ENCODE measurements around the gene STON2. TPM values are rescaled to one million over a fixed set of nuclear protein-coding genes. Genes with fewer than 3 reads are reported as not detected.
A peak's percentile ranks its signal among the peaks of the same experiment; 100 is the strongest.

Gene STON2
- total RNA-seq, 1 experiment from 2014 or later = 23.5 TPM

GRCh38 chr14:81336009-81336408, 64.1 kb downstream of the STON2 start:
- H3K4me1 Mint-ChIP-seq (ENCODE audit: insufficient read depth, unreplicated experiment) = peaks cover 5% of the 10 kb centered on the region
- H3K27me3 Mint-ChIP-seq (ENCODE audit: insufficient read depth, unreplicated experiment) = no peaks in the 10 kb centered on the region
- no peak for DNase-seq (ENCODE audit: unreplicated experiment)
- POLR2A ChIA-PET = no interaction called here
- no peaks in the 10 kb centered on the region for H3K9me3 Mint-ChIP-seq (ENCODE audit: unreplicated experiment)
- CTCF ChIA-PET = interaction anchor here (0.5 kb wide), 2 partner anchors 31 to 64 kb away, joined by 3 read pairs; no protein-coding TSS in a partner anchor
- H3K36me3 Mint-ChIP-seq (ENCODE audit: insufficient read depth, unreplicated experiment) = no peaks in the 10 kb centered on the region
- intact Hi-C loops (cut with micrococcal nuclease) = no loop called here
- no peak overlapping the region for H3K4me3 Mint-ChIP-seq (ENCODE audit: unreplicated experiment)
- no TSS peak for BruUV-seq (replicated peaks)
- H3K27ac Mint-ChIP-seq (ENCODE audit: low read depth, unreplicated experiment) = no peak overlapping the region
- TF ChIP-seq CTCF (IDR thresholded peaks at IDR 0.05; ENCODE audit: unreplicated experiment) = no peak

- H3K27ac Mint-ChIP-seq (ENCODE audit: low read depth, unreplicated experiment) = no peak overlapping the region
- H3K4me3 Mint-ChIP-seq (ENCODE audit: unreplicated experiment) = no peak overlapping the region
- intact Hi-C loops (cut with micrococcal nuclease) = no loop called here
- H3K9me3 Mint-ChIP-seq (ENCODE audit: unreplicated experiment) = no peaks in the 10 kb centered on the region
- POLR2A ChIA-PET = interaction anchor here (0.8 to 1.4 kb wide), 5 partner anchors 10 to 68 kb away, joined by 3 to 5 read pairs (median 3); no protein-coding TSS in a partner anchor
- no TSS peak for BruUV-seq (replicated peaks)
- CTCF ChIA-PET = interaction anchor here (1.4 kb wide), 2 partner anchors 64 to 121 kb away, joined by 3 to 4 read pairs; no protein-coding TSS in a partner anchor
- no peak for DNase-seq (ENCODE audit: unreplicated experiment)
- H3K4me1 Mint-ChIP-seq (ENCODE audit: insufficient read depth, unreplicated experiment) = peaks cover 23% of the 10 kb centered on the region
- TF ChIP-seq CTCF (IDR thresholded peaks at IDR 0.05; ENCODE audit: unreplicated experiment) = no peak
- H3K27me3 Mint-ChIP-seq (ENCODE audit: insufficient read depth, unreplicated experiment) = no peaks in the 10 kb centered on the region
- no peaks in the 10 kb centered on the region for H3K36me3 Mint-ChIP-seq (ENCODE audit: insufficient read depth, unreplicated experiment)
Measured at GRCh38 chr14:81332725-81333124, 67.4 kb downstream of the STON2 start.

GRCh38 chr14:81331229-81332021, 68.7 kb downstream of the STON2 start:
- intact Hi-C loops (cut with micrococcal nuclease) = no loop called here
- Mint-ChIP-seq H3K27ac (ENCODE audit: low read depth, unreplicated experiment) (peak overlapping the region; percentile 84), H3K27me3 (ENCODE audit: insufficient read depth, unreplicated experiment) (no peaks in the 10 kb centered on the region), H3K9me3 (ENCODE audit: unreplicated experiment) (no peaks in the 10 kb centered on the region), H3K4me1 (ENCODE audit: insufficient read depth, unreplicated experiment) (peaks cover 23% of the 10 kb centered on the region), H3K4me3 (ENCODE audit: unreplicated experiment) (no peak overlapping the region), H3K36me3 (ENCODE audit: insufficient read depth, unreplicated experiment) (no peaks in the 10 kb centered on the region)
- no peak for TF ChIP-seq CTCF (IDR thresholded peaks at IDR 0.05; ENCODE audit: unreplicated experiment)
- POLR2A ChIA-PET = interaction anchor here (0.8 to 2.3 kb wide), 16 partner anchors 8 to 105 kb away, joined by 3 to 32 read pairs (median 5); partner anchors contain the start of gene STON2
- peak; percentile 24 for DNase-seq (ENCODE audit: unreplicated experiment)
- CTCF ChIA-PET = interaction anchor here (0.6 to 1.2 kb wide), 5 partner anchors 8 to 72 kb away, joined by 3 to 4 read pairs (median 3); no protein-coding TSS in a partner anchor
- no TSS peak for BruUV-seq (replicated peaks)

GRCh38 chr14:81330619-81331122, 69.5 kb downstream of the STON2 start:
- no peak for TF ChIP-seq CTCF (IDR thresholded peaks at IDR 0.05; ENCODE audit: unreplicated experiment)
- Mint-ChIP-seq H3K4me3 (ENCODE audit: unreplicated experiment) (no peak overlapping the region), H3K4me1 (ENCODE audit: insufficient read depth, unreplicated experiment) (peaks cover 23% of the 10 kb centered on the region), H3K27ac (ENCODE audit: low read depth, unreplicated experiment) (peak overlapping the region; percentile 84), H3K9me3 (ENCODE audit: unreplicated experiment) (no peaks in the 10 kb centered on the region), H3K27me3 (ENCODE audit: insufficient read depth, unreplicated experiment) (no peaks in the 10 kb centered on the region), H3K36me3 (ENCODE audit: insufficient read depth, unreplicated experiment) (no peaks in the 10 kb centered on the region)
- ChIA-PET CTCF (interaction anchor here (0.6 to 1.2 kb wide), 5 partner anchors 9 to 68 kb away, joined by 3 to 4 read pairs (median 3); no protein-coding TSS in a partner anchor), POLR2A (interaction anchor here (0.6 to 2.3 kb wide), 16 partner anchors 8 to 1061 kb away, joined by 3 to 32 read pairs (median 4); partner anchors contain the start of gene STON2)
- intact Hi-C loops (cut with micrococcal nuclease) = no loop called here
- peak; percentile 74 for DNase-seq (ENCODE audit: unreplicated experiment)
- no TSS peak for BruUV-seq (replicated peaks)
